Measurements from ENCODE around the gene USP13. TPM values are rescaled to one million over a fixed set of nuclear protein-coding genes. Genes with fewer than 3 reads are reported as not detected.

The USP13 gene
- total and polyA plus RNA-seq, 2 of the 13 experiments (the other 11 are each of a cell fraction or from before 2014, with no cell fraction given) = 15.9 to 36.7 TPM

Small RNA genes within 50 kb of the gene (small RNA-seq; reads per million reads assigned to genes)
- gene RF01210 (ENCODE audit: insufficient read depth in 2 of 3, insufficient read length in 3 of 3, low read depth in 2 of 3, low replicate concordance in 1 of 3) = 0 reads per million in 3 experiments

Other genes starting within 250 kb of the USP13 start
- 0.13 and 0.36 TPM in 2 replicates for gene GNB4, start 201.6 kb upstream of the USP13 start, total RNA-seq (2016; rRNA removed; fragmentation: Illumina TruSeq; extraction: Trizol)
- 0.01 and 0.07 TPM in 2 replicates for gene GNB4, start 201.6 kb upstream of the USP13 start, polyA plus RNA-seq (2011; rRNA removed)
- 84.1 and 116 TPM in 2 replicates for gene ACTL6A, start 90.1 kb upstream of the USP13 start, total RNA-seq (2016; rRNA removed; fragmentation: Illumina TruSeq; extraction: Trizol)
- gene ACTL6A, start 90.1 kb upstream of the USP13 start, polyA plus RNA-seq (2011; rRNA removed) = 43.7 and 58.1 TPM in 2 replicates
- gene MRPL47, start 48.4 kb upstream of the USP13 start, total RNA-seq (2016; rRNA removed; fragmentation: Illumina TruSeq; extraction: Trizol) = 83.8 and 120 TPM in 2 replicates
- gene MRPL47, start 48.4 kb upstream of the USP13 start, polyA plus RNA-seq (2011; rRNA removed) = 27.9 and 36.1 TPM in 2 replicates
- gene NDUFB5, start 48.2 kb upstream of the USP13 start, total RNA-seq (2016; rRNA removed; fragmentation: Illumina TruSeq; extraction: Trizol) = 120 and 154 TPM in 2 replicates
- gene NDUFB5, start 48.2 kb upstream of the USP13 start, polyA plus RNA-seq (2011; rRNA removed) = 30.4 and 43.3 TPM in 2 replicates

All from HepG2 (cell line).